GM18858 (cell line): ENCODE measurements around the gene AKAP8.
"Not testable (repeated sequence)": the region's sequence is repeated elsewhere in the genome, so short reads cannot be mapped to it uniquely, and the experiment has no call there.

Source experiments
- ATAC-seq: cut with Tn5 transposase; IDR thresholded peaks from one replicate; pipeline ENCODE4 v1.9.1; 2021; ENCODE audit not compliant: unreplicated experiment

The AKAP8 gene

DNA sequence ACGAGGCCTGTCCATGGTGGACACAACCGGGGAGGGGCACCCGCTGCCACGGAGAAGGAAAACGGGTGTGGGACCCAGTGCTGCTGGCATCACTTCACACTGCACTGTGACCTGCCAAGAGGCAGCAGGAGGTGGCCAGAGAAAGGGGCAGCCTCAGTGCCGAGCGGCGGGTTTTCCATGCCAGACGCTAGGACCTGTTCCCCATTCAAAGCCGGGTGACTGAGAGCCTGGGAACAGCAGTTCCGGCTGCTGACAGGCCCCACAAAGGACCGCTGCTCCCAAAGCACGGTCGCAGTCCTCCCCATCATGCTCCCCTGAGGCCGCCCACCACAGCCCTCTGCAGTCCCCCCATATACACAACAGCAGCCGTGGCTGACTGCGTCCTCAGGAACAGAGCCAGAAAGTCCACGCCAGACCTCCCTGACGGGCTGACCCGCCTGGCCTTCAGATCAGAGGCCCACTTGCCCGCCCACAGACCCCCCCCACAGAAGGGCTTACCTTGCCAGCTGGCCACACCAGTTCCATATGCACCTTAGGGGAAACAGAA lies 5.4 kb downstream of the AKAP8 start:
- no peak for ATAC-seq

DNA sequence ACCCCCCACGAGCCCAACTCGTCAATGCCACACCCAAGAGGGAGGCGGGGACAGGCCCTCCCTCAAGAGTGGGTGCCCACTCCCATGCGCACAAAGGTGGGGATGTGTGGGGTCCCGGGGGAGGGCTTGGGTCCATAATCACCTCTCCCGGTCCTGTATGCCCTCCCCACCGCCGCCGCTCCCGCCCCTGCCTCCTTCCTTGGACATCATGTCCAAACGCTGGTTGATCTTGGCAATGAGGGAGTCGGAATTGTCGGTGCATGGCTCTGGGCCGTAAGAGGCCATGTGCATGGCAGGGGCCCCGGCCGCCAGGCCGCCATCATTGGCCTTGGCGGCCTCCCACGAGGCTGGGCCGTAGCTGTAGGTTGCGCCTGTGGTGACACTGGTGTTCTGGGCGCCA lies 5.9 kb downstream of the AKAP8 start:
- no peak for ATAC-seq

DNA sequence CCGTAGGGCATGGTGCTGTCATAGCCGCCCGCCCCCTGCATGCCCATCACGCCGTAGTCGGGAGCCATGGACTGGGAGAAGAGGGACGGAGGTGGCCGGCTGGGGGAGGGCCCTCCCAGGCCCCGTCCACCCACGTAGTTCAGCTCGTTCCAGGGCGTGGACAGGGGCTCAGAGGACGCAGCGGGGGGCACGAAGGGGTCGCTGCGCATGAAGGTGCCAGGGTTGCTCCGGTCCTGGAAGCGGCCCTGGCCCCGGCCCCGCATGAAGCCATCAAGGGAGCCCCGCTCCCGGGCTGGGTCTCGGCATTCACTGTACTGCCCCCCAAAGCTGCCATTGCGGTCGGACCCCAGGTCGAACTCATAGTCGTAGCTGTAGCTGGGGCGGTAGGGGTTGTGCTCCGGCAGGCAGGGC lies 6.7 kb downstream of the AKAP8 start:
- no peak for ATAC-seq

DNA sequence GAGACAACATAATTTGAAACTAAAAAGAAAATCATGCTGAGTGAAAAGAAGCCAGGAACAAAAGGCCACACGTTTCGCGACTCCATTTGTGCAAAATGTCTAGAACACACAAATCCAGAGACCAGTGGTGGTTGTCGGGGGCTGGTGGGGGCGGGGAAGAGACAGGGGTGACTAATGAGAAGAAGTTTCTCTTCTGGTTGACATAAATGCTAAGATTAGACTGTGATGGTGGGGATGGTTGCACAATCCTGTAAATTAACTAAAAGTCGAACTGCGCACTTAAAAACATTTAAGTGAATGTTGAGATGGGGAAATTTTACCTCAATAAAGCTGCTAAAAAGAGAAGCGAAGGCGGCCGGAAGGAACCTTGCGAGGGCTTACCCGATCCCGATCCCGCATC lies 7.1 kb downstream of the AKAP8 start:
- ATAC-seq, result no peak

DNA sequence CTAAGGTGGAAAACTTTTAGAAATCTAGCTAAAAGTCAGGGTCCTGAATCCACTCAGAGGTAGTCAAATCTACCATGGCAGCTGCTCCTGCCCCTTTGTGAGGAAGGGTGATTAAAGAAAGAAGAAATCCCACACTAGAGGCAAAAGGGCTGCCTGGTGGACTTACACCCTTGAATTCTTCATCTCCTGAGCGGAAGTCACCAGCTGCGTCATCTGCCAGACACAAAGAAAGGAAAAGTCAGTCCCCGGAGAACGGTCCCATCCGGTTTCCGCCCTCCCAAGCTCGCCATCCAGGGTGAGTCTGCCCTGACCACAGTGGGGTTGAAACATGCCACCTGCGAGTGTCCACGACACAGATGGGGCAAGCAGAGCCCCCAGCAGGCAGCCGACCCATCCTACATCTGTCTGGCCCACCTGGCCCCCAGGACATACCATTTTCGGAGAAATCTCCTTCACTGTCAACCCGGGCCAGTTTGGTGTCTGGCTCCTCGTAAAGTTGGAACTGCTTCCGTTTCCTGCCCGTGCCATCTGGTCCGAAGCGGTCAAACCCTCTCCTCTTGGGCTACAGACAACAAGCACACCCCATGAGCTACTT lies 7.7 kb downstream of the AKAP8 start:
- no peak for ATAC-seq

DNA sequence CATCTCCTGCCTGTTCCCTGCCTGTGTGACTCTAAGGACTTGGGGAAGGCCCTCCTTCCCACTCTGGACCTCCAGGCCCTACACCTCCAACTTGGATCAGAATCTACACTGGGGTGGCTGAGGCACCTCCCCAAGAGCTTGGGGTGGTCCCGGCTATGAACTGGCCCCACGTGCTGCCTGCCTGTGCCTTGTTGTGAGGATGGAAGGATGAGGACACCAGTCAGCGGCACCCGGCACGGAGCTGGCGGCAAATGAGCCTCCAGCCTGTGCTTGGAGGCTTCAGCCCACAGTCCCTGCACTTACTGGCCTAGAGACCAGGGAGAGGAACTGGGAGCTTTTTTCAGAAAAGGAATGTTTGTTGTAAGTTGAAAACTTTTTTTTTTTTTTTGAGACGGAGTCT lies 8.5 kb downstream of the AKAP8 start:
- ATAC-seq, result no peak

DNA sequence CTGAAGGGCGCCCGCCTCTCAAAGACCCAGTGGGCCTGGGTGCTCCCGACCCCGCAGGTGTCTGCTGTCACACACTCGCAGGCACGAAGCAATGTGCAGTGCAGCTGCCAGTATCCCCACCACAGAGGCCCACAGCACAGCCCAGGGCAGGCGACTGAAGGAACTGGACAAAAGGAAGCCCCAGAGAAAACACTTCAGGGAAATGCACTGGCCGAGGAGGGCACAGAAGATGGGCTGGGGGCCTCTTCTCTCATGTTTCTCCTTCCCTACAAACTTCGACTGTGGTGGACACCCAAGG lies 10.0 kb downstream of the AKAP8 start:
- ATAC-seq, result no peak

DNA sequence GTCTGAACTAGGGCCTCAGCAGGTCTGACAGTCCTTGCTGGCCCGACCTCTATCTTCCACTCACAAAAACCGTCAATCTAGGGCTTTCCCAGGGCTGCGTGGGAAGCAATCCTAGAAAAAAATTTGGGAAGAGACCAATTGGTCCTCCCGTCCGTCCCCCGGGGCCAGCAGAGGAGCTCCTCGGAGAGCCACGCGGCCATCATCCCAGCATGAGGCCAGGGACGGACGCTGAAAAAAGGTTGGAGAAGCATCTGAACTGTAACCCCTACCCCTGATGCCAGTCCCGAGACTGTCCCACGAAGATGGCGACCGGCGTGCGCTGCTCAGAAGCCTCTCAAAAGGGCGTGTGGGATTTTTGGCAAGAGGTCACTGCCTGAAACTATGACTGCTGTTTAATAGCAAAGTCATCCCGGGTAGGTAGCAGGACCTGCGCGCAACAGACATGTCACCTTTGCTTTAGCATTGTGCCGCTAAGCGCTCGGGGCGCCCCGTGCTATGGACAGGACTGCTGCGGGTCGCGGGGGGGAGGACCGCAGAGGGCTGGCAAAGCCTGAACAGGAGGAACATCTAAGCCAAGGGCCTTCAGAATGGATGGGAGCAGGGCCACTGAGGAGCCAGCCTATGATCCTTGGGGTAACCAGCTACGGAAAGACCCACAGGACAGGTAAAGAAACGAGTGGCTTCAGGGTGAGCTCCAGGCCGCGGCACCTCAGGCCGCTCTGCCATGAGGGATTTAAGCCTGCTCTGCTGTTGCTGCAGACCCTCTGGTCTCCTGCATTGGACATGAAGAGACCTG lies 10.6 kb downstream of the AKAP8 start:
- ATAC-seq, result no peak

DNA sequence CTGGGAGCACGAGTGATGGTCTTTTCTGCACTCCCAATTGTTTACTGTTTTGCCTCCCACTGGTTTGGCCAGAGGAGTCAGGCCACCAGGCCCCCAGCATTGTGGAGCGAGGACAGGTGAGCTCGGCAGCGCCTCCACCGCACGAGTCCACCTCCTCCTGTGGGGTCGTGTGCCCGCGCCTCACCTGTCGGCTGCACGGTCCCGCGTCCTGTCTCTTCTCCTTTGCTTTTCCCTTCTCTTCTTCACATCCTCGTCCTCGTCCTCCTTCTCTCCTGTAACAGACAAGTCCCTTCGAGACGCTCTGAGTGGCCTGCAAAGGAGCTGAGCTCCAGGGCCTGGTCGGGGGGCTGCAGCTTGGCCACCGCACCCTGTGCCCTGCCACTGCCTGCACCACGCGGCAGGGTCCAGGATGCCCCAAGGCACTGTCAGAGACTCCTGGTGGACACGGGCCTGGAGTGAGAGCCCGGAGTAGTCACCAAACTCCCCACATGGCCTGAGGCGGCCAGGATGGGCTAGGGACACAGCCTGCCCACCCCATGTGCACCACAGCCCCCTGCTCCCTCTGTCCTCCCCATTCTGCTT lies 11.4 kb downstream of the AKAP8 start:
- ATAC-seq, result no peak

DNA sequence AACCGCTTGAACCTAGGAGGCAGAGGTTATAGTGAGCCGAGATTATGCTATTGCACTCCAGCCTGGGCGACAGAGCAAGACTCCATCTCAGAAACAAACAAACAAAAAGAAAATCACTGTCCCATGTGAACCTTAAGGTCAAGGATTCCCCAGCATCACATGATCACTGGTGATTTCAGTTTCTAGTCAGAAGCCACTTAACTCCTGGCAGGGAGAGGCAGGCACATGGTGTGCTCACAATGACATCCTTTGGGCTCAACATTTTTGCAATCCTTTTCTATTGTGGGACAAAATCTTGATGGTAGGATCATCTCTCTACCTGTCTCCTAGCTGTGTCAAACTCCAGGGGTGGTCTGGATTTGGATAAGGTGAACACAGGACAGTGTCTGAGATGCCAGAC lies 12.1 kb downstream of the AKAP8 start:
- no peak for ATAC-seq

DNA sequence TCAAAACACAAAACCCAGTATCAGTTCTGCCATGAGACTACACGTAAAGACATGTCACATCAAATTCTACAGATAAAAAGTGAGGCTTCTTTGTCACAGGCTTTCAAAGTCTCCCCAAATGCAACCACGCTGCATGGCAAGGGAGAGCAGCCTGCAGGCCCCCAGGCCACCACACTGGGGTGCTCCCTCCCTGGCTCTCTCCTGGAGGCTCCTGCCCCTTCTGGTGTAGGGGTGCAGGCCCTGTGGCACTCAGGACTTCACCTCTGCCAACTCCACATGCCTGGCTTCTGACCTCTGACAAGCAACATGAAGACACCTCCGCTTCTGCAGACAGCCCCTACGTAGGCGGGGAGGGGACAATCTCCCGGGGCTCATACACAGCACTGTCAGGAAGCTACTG lies 14.3 kb downstream of the AKAP8 start:
- no peak for ATAC-seq

DNA sequence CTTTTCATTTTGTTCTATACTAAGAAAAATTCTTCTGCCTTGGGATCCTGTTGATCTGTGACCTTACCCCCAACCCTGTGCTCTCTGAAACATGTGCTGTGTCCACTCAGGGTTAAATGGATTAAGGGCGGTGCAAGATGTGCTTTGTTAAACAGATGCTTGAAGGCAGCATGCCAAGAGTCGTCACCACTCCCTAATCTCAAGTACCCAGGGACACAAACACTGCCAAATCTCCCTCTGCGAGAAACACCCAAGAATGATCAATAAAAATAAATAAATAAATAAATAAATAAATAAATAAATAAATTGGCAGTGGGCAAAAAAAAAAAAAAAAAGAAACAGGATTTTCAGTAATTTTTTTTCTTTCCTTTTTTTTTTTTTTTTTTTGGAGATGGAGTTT lies 15.8 kb downstream of the AKAP8 start:
- not testable (repeated sequence) for ATAC-seq

DNA sequence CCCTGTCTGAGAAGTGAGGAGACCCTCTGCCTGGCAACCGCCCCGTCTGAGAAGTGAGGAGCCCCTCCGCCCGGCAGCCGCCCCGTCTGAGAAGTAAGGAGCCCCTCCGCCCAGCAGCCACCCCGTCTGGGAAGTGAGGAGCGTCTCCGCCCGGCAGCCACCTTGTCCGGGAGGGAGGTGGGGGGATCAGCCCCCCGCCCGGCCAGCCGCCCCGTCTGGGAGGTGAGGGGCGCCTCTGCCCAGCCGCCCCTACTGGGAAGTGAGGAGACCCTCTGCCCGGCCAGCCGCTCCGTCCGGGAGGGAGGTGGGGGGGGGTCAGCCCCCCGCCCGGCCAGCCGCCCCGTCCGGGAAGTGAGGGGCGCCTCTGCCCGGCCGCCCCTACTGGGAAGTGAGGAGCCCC lies 16.5 kb downstream of the AKAP8 start:
- not testable (repeated sequence) for ATAC-seq

DNA sequence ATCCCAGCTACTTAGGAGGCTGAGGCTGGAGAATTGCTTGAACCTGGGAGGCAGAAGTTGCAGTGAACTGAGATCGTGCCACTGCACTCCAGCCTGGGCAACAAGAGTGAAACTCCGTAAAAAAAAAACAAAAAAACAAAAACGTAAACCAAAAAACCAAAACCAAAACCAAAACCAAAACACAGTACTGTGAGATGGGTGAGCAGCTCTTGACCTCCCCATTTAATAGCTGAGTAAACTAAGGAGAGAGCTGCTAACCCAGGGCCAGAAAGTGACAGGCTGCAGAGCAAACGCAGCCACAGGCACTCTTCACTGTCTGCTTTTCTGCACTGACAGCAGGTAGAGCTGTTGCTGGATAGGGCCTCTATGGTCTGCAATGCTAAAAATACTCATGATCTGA lies 19.6 kb downstream of the AKAP8 start:
- not testable (repeated sequence) for ATAC-seq

DNA sequence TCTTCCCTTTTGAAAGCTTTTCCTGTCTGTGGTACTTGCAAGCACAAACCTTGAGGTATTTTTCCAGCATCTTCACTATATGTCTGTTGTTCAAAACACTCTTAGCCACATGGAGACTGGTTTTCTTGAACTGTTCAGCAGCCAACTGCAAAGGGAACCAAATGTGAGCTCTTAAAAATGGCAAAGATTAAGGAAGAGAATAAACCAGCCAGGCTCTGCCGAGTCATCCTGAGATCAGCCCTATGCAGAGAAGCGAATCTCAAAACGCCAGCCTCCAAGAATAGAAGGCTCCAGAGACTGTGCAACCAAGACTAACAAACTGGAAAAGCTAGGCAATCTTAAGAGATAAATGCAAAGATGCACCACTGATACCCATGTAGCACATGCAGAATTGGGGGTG lies 20.7 kb downstream of the AKAP8 start:
- ATAC-seq, result no peak

DNA sequence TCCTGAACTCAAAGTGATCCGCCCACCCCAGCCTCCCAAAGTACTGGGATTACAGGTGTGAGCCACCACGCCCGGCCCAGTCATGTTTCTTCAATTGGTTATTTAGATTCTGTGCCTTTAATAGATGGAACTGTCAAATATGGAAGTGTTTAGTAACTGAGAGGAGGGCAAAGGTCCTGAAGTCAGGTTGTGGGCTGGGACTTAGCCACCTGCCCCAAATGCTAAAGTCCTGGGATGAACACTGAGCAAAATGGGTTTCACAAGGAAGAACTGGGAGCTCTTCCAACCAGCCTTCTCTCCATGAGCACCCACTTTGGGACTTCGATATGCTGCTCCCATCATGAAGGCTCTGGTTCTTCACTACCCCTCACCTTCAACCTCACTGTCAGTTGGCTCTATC lies 21.7 kb downstream of the AKAP8 start:
- no peak for ATAC-seq

DNA sequence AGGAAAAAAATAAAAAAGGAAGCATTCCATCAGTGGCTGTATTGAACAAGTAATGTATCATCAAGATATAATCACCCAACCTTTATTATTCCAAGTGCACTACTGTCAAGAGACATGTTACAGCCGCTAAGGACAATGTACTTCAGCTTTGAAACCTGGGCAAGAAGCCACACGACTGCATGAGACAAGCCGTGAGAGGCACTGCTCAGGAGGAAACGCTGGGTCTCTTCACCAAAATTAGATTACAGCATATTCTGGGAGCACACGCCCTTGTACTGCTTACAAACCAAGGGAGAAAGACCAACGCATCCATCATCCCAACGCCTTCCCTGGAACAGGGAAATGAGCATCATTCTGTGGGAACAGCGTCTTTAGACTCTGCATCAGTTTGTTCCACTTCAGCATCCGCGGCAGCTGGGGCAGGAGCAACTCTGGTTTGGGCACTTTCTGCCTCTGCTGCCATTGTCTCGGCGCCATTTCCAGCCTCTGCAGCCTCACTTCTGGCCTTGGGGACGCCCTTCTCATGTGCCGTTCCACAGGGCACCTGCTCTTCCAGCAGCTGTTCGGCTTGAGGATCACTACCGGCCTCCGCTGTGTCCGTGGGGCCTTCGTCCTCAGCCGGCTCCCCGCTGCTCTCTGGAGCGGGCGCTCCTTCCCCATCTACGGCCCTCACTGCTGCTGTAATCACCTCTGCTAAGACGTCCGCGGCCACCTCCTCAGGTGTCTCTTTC lies 24.9 kb downstream of the AKAP8 start:
- no peak for ATAC-seq

DNA sequence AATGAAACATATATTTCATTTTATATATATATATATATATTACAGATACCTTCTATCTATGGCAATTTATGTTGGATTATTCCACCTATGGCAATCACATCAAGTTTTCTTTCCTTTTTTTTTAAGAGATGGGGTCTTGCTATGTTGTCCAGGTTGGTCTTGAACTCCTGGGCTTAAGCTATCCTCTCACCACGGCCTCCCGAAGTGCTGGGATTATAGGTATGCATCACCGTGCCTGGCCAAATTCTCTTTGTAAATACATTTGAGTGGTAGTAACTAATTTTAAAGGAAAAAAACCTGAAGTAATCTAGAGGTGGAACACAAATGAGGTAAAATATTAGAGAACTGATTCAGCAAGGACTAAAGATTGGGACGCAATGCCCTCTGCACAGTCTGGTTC lies 25.7 kb downstream of the AKAP8 start:
- no peak for ATAC-seq

DNA sequence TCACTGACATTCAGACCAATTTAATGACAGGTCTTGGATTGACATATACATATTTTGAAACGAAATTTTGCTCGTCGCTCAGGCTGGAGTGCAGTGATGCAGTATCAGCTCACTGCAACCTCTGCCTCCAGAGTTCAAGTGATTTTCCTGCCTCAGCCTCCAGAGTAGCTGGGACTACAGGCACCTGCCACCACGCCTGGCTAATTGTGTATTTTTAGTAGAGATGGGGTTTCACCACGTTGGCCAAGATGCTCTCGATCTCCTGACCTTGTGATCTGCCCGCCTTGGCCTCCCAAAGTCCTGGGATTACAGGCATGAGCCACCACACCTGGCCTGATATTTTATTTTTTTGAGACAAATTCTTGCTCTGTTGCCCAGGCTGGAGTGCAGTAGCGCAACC lies 27.1 kb downstream of the AKAP8 start:
- not testable (repeated sequence) for ATAC-seq

DNA sequence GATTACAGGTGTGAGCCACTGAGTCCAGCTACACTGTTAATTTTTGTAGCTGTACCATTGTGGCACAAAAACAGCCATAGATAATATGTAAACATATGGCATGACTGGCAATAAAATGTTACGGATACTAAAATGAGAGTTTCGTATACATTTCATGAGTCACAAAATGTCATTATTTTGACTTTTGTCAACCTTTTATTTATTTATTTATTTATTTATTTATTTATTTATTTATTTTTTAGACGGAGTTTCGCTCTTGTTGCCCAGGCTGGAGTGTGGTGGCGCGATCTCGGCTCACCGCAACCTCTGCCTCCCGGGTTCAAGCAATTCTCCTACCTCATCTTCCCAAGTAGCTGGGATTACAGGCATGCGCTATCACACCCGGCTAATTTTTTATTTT lies 38.3 kb downstream of the AKAP8 start:
- ATAC-seq, result not testable (repeated sequence)

DNA sequence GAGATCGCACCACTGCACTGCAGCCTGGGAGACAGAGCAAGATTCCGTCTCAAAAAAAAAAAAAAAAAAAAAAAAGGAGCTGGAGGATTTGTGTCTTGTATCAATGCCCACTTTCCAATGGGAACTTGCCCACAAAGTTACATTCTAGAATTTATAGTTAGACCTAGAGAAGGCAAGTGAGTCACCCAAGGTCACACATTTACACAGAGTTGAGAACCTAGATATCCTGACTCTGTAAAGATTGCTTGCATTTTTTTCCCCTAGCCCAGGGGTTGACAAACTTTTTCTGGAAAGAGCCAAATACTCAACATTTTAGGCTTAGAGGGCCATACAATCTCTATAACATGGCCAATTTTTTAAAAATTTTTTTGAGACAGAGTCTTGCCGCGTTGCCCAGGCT lies 39.5 kb downstream of the AKAP8 start:
- ATAC-seq, result no peak

DNA sequence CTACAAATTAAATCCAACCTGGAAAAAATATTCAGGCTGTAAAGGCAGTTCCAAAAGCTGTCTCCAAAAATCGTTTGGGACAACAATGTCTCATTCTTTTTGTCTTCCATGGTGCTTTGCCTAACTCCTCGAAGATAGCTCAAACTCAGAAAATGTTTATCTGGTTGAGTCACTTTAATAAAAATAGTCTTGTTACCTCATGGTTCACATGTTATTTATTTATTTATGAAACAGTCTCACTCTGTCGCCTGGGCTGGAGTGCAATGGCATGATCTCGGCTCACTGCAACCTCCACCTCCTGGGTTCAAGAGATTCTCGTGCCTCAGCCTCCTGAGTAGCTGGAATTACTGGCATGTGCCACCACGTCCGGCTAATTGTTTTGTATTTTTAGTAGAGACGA lies 42.4 kb downstream of the AKAP8 start:
- ATAC-seq, result no peak
